ENCODE measurements around the gene PODXL2. TPM values are rescaled to one million over a fixed set of nuclear protein-coding genes. Genes with fewer than 3 reads are reported as not detected.

PODXL2 gene
- total RNA-seq, 1 experiment from 2014 or later: 33.6 TPM

GRCh38 chr3:127668906-127669305, 39.9 kb downstream of the PODXL2 start:
- ATAC-seq (no peak), DNase-seq (ENCODE audit: low spot score) (no peak)
- Mint-ChIP-seq H3K4me3 (no peak overlapping the region), H3K36me3 (peaks cover 18% of the 10 kb centered on the region), H3K27ac (no peak overlapping the region), H3K4me1 (peaks cover 6% of the 10 kb centered on the region), H3K27me3 (ENCODE audit: low read depth) (peaks cover 3% of the 10 kb centered on the region), H3K9me3 (peaks cover 8% of the 10 kb centered on the region)
- TF ChIP-seq AFF4 (CRISPR knock-in tag; IDR thresholded peaks at IDR 0.05; ENCODE audit: borderline replicate concordance): no peak
- no peak for TF ChIP-seq ZNF671 (CRISPR knock-in tag; IDR thresholded peaks at IDR 0.05)
- no peak for TF ChIP-seq ZNF532 (CRISPR knock-in tag; IDR thresholded peaks at IDR 0.05; ENCODE audit: borderline replicate concordance)
- TF ChIP-seq ZNF317 (CRISPR knock-in tag; IDR thresholded peaks at IDR 0.05; ENCODE audit: borderline replicate concordance, low read depth): no peak
- no peak for TF ChIP-seq ZNF138 (CRISPR knock-in tag; conservative IDR thresholded peaks at IDR 0.05)
- TF ChIP-seq ZNF232 (CRISPR knock-in tag; IDR thresholded peaks at IDR 0.05): no peak
- TF ChIP-seq ESRRA (CRISPR knock-in tag; IDR thresholded peaks at IDR 0.05; ENCODE audit: borderline replicate concordance): no peak
- no peak for TF ChIP-seq GTF2I (CRISPR knock-in tag; conservative IDR thresholded peaks at IDR 0.05)
- TF ChIP-seq ZBTB43 (CRISPR knock-in tag; IDR thresholded peaks at IDR 0.05): no peak
- TF ChIP-seq MAX (CRISPR knock-in tag; IDR thresholded peaks at IDR 0.05): no peak
- TF ChIP-seq NFYB (CRISPR knock-in tag; conservative IDR thresholded peaks at IDR 0.05; ENCODE audit: low read depth): no peak
- TF ChIP-seq FOXP1 (CRISPR knock-in tag; IDR thresholded peaks at IDR 0.05; ENCODE audit: borderline replicate concordance): no peak
- no peak for TF ChIP-seq ZMAT4 (CRISPR knock-in tag; IDR thresholded peaks at IDR 0.05)
- no peak for TF ChIP-seq ATF1 (CRISPR knock-in tag; IDR thresholded peaks at IDR 0.05)
- TF ChIP-seq NFATC4 (CRISPR knock-in tag; IDR thresholded peaks at IDR 0.05): no peak
- no peak for TF ChIP-seq ATF6 (CRISPR knock-in tag; IDR thresholded peaks at IDR 0.05)
- no peak for TF ChIP-seq ZNF396 (CRISPR knock-in tag; IDR thresholded peaks at IDR 0.05; ENCODE audit: borderline replicate concordance)
- no peak for TF ChIP-seq SMAD3 (CRISPR knock-in tag; IDR thresholded peaks at IDR 0.05; ENCODE audit: borderline replicate concordance)
- no peak for TF ChIP-seq NFE2L1 (CRISPR knock-in tag; IDR thresholded peaks at IDR 0.05)
- CTCF ChIA-PET: interaction anchor here (1.8 to 2.5 kb wide), 2 partner anchors 11 to 94 kb away, joined by 4 to 8 read pairs; no protein-coding TSS in a partner anchor
- POLR2A ChIA-PET: no interaction called here
